GM21423 (cell line): ENCODE results near the gene PSKH1.

Experiments used
- ATAC-seq: cut with Tn5 transposase; IDR thresholded peaks from one replicate; pipeline ENCODE4 v1.9.1; 2021; ENCODE audit warnings: mild to moderate bottlenecking, moderate library complexity; ENCODE audit not compliant: unreplicated experiment

PSKH1 gene

DNA sequence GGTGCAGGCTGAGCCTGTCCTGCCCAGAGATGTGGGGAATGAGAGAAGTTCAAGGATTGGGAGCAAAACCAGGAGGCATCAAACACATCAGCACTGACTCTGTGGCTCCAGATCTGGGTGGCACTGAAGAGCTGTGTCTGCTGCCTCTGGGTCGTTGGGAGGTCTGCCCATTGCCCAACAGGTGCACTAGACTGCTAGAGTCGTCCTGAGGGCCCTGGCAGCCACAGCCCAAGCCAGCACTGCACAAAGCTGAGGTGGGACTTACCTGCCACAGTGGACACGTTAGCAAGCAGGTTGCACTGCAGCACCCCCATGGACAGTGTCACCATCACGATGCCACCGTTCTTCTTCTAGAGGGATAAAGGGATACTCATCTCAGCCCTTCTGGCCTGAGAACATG is 84.0 kb downstream of the PSKH1 start:
- ATAC-seq, result no peak

DNA sequence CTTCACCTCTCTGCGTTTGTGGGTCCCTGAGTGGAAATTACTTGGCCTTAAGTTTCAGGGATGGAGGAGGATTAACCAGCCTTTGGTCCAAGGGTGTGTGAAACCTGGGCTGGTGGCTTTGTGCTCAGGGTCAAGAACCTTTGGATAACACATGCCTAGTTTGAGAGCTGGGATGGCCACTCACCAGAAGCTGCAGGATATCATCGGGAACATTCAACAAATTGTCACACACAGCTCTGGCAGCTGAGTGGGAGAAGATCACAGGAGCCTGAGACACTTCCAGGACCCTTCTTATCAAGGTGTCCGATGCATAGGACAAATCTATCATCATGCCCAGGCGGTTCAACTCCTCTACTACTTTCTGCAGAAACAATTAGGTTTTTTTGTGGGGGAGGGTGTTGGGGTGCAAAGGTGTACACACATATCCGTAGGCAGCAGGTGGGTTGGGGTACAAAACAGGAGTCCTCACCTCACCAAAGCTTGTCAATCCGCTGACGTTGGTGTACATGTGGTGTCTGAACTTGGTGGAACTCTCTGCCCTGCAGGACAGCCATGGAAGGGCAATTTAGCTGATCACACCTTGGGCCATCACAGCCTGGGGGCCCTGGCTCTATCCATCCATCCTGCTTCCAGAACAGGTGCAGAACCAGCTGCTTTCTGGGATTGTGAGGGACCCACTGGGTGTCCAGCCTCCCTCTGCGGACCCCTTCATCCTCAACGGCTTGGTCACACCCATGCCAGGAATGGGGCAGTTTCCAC is 84.6 kb downstream of the PSKH1 start:
- no peak for ATAC-seq
